Activated CD4-positive, alpha-beta T cell treated with anti-CD3 and anti-CD28 coated beads, Interleukin-2, amount 50 U/mL, for 24 hours (primary cell): ENCODE data around the gene NCSTN.
A peak's percentile ranks its signal among the peaks of the same experiment; 100 is the strongest.

ENCODE experiments used
- DNase-seq, 2 donors: peaks; one replicate each; pipeline ENCODE4 v3.0.0-alpha.2; 2020; ENCODE audit warnings: low read depth in 1 of 2, low spot score in 1 of 2

Gene NCSTN

DNA sequence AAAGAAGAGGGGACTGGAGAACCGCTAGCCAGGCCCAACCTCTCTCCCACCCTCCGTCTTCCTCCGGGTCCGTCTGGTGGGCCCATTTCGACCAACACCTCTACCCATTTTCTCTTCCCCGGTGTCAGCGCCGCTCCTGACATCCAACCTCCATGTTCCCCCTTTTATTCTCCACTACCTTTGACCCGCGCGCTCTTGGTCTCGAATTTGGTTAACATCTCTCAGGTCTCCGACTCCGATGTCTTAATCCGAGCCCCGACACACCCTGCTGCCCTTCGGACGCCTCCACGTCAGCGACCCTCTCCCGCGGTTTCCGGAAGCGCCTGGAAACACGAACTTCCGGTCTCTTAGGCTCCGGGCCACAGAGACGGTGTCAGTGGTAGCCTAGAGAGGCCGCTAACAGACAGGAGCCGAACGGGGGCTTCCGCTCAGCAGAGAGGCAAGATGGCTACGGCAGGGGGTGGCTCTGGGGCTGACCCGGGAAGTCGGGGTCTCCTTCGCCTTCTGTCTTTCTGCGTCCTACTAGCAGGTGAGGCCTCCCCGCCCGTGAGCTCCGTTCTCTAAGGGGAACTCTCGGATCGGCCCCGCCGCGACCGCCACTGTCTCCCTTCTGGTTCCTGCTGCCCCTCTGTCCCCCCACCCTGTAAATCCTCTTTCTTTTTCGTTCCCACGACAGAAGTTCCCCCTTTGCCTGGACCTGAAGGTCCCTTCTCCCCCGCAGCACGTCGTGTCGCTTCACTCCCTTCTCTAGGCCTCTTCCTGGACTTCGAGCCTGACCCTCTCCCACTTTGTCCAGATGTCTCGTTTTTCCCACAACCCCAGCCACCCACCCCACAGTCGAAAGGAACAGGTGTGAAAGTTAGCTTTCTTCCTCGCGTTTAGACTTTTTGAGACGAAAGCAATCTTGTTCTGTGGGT, at the start of gene NCSTN, which contains the start of gene COPA:
Gene NCSTN, plus strand, starts transcription at position 431 of the 917 bp plus-strand sequence. Its CDS starts 14 bp downstream, at position 445.
Gene COPA, minus strand, starts transcription at position 298 of the 917 bp plus-strand sequence. Its CDS starts 80 bp downstream, at position 218.
- peak; percentile 69 to 90 for DNase-seq

DNA sequence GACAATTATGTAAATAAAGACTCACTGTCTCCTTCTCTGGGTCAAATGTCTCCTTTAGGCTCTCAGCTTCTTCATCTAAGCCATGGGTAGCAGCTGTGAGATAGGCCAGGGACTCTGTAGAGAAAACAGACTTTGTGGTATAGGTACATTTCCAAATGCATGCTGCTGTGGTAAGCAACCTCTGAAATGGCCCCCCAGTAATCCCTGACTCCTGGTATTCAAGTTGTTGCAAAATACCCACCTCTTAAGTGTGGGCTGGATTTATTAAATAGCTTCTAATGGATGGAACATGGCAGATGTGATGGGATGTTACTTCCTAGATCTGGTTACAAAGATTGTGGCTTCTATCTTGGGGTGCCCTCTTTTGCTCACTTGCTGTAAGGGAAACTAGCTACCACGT, 47.1 kb upstream of the NCSTN start:
- no peak for DNase-seq

DNA sequence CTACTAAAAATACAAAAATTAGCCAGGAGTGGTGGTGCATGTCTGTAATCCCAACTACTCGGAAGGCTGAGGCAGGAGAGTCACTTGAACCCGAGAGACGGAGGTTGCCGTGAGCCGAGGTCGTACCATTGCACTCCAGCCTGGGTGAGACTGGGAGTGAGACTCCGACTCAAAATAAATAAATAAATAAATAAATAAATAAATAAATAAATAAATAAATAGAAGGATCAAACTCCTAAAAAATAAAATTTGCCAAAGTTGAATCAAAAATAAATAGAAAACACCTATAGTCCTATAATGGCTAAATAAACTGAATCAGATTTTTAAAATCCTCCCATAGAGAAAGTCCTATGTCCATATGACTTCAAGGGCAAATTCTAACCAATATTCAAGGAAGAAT, 43.0 kb upstream of the NCSTN start:
- no peak for DNase-seq

DNA sequence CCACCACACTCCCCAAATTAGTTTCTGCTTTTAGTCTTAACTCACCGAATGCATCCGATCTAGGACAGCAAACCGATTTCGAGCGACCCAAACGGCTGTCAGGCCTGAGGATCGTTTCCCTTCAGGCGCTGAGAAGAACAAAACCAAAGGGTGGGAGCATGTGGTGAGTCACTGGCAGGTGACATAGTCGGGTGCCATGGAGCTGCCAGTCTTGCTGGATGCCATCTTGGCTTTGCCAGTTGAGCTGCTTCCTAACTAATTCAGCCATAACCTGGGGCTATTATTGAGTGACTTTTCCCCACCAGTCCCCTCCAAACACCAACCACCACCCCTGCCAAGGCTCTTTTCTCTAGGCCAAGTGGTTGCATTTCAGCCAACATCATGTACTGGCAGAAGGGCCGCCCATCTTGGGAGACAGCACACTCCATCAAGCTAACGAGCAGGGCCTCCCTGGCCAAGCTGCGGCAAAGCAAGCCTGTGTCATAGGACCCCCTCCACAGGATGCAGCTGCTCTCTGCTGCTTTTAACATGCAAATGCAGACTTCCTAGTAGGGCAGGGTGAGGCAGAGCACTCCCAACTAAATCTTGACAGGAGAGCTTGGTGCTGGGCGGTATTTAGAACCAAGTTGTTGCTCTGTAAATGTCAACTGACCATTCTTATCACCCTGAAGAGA, 35.9 kb upstream of the NCSTN start:
- DNase-seq: no peak

DNA sequence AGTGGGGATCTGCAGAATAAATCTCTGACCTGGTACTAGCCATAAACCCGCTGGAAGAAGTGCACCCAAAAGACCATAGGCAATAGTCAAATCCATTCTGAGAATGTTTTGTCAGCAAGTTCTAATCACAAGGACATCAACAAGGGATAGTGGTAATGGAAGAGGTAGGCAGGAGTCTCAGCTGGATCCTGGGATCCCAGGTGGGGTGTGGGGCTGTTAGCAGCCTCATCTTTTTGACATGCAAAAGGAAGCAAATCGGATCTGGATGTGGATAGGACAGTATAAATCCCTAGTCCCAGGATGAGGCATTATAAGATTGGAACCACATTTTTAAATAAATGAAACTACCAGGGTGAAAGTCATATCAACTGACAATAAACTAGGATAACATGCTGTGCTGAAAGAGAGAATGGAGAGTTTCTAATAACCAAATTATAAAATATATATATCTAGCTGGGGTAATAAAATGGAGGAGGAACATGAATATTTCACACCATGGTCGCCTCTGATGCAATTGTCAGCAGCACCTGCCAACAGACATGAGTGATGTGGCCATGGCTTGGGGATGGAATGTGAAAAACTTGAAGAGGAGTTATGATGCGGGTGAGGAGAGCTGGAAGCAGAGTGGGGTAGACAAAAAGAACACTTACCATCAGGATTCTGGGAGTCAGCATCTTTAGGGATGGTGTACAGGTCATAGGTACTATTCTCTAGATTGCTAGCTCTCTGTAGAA, 34.6 kb upstream of the NCSTN start:
- DNase-seq: no peak

DNA sequence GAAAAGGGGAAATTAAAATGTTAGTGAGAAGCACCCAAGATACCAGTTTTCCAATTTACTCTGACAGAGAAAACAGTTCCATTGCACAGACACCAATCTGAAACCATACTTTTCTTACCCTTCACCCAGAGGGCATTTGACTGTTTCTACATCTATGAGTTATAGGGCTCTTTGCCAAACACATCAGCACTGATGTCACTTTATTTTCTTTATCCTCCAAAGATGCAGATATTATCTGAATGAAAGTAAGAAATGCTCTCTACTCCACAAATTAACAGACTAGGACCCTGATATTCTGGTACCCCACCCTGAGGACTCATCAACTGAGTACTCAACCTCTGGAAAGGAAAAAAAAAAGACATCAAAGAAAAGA, 34.0 kb upstream of the NCSTN start:
- DNase-seq: no peak

DNA sequence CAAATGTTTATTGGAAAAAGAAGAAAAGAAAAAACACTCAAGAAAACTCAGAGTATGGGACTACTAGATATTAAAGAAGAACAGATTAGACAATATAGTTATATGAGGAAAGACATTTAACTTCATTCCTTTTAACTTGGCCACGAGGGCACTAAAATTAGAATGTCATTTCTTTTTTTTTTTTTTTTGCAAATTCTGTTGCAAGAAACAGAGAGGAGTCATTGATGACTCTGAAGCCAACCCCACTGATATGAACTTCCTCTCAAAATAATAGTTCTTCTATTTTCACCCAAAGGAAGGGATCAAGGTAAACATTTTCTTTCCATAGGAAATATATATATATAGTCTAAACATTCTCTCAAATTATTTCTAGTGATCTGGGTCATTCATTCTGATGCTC, 33.6 kb upstream of the NCSTN start:
- no peak for DNase-seq

DNA sequence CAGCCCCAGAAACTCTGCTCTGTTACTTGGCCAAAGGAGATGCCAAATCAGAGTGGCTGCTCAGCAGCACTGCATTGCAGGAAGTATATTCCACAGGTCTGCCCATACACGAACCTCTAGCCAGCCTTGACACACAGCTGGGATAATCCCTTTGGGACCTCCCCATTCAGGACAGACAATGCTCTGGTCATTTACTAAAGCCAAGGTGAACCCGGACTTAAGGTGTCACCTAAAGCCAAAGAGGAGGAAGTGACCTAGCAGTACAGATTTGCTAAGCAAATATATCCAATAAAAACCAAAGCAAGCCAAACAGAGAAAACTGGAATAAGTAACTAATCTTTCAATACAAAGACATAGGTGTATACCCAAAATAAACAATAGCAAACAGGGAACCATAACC, 27.8 kb upstream of the NCSTN start:
- DNase-seq: no peak

DNA sequence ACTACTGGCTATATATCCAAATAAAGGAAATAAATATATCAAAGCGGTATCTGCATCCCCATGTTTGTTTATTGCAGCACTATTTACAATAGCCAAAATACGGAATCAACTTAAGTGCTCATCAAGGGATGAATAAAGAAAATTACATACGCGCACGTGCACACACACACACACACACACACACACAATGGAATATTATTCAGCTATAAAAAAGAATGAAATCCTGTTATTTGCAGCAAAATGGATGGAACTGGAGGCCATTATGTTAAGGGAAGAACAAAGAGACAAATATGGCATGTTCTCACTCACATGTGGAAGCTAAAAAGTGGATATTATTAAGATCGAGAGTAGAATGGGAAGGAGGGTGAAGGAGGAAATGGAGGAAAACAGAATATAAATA, 20.4 kb upstream of the NCSTN start:
- DNase-seq: no peak

DNA sequence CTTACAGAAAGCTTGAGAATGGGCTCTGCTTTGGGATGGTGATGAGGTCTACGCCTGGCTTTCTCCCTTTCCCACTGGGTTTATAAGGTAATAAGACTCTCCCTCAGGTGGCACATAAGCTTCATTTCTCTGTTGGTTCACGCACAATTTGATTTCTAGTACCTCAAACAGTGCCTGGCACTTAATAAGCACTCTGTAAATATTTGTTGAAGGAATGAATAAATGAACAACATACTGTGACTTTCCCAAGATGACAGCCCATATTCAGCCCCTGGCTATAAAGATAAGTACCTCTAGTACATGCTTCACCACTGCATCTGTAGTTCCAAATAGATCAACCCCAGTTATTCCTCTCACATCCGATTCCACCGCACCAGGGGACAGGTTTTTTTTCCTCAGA, 17.9 kb upstream of the NCSTN start:
- DNase-seq: no peak

DNA sequence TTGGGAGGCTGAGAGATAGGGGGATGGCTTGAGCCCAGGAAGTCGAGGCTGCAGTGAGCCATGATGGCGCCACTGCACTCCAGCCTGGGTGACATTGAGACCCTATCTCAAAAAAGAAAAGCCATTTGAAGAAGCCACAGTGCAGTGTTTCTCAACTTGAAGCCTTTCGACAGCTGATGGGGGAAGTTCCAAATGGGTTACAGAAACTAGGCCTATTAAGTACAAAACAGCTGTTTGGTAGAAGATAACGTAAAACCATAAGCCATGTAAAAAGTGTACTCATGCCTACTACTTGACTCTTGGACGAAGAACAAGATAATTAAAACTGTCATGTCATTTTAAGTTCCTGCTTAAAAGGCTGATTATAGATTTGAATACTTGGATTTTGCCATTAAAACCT, 16.8 kb upstream of the NCSTN start:
- no peak for DNase-seq

DNA sequence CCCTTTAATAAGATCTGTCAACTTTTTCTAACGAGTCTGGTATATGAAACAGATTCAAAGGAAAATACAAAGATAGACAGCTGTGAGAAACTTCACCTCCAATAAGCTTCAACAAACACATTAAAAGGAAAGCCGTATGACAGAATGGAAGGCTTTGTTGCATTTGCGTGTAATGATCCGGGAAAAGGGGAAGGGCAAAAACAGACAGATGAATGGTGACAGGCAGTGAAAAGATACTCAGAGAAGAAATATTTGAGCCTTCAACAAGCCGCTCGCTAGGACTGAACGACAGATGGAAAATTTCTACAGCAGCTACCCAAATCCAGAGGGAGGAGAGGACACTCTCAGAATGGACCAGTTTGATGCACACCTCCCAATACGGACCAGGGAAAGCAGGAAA, 15.0 kb upstream of the NCSTN start:
- DNase-seq: no peak

DNA sequence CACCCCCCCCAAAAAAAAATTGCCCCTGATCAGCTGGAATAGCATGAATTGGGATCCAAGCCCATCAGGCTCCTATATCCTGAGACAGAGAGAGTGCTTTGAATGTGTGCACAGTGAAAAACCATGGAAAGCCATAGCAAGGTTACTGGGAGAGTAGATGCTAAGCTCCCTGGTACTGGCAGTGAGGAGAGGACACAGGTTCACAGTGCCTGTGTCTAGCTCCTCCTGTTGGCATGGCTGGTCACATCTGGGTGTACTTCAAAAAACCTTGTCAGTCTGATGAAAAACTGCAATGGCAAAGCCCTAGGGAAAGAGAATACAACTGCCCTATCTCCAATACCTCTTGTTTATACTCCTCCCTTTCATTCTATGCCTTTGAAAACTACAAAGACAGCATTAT, 13.1 kb upstream of the NCSTN start:
- no peak for DNase-seq

DNA sequence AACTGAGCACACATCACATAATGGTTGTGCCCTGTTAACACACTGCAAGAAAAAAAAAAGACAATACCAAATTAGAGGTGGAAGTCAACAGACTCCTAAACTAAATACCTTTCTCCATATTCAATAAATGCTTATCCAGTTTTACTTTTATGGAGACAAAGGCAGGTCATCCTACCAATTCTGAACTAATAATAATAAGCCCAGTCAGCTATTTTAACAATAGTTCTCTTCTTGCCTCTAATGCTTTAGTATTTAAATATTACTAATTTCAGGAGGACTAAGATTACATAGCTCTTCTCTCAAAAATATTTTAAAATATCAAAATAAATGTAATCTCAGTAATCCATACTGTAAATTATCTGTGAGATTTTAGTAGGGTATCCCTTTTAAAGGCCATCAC, 10.7 kb upstream of the NCSTN start:
- DNase-seq: no peak

DNA sequence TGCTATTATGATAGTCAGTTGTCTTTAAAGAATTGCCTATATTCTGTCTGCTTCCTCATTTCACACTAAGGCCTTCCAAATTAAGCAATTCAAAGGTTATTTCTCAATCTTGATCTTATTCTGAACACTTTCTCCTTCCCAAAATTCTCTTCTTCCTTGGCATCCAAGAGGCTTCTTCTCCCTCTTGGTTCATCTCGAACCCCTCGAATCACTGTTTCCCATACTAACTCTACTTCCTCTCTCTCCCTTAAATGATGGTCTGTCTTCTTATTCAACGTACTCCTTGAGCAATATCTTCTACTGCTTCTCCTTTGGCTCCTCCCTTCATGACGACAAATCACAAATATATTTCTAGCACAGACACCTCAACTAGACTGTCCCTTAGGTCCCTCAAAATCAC, 4.6 kb upstream of the NCSTN start:
- no peak for DNase-seq

DNA sequence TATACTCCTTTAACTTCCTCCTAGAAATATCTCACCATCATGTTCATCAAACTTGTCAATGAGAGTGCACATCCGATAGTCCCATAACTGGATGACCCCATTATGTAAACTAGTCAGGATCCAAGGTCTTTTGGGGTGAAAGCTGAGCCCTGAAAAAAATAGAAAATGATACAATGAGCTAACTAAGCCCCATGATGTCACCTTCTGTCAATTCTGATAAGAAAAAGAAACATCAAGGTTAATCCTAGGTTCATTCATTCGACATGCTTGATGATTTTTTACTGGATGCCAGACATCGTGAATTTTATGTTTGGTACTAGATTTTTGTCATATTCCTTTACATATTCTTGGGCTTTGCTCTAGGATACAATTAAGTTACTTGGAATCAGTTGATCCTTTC, 3.0 kb upstream of the NCSTN start:
- DNase-seq: no peak

DNA sequence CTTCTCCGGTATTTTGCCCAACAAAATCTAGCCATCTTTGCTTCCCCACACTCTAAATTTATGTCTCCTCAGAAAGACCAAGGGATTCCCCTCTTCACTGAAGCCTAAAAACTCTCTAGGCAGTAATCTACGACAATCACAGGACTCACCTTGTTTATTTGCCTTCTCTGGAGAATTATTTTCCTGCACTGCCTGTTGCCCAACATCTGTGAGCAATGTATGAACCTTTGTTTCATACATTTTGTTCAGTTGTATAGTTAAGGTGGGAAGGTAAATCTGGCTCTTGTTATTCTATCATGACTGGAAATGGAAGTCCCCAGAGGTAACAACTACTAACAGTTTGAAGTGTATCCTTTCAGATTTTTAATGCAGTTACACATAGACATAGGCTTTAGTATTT, 2.3 kb upstream of the NCSTN start:
- no peak for DNase-seq

DNA sequence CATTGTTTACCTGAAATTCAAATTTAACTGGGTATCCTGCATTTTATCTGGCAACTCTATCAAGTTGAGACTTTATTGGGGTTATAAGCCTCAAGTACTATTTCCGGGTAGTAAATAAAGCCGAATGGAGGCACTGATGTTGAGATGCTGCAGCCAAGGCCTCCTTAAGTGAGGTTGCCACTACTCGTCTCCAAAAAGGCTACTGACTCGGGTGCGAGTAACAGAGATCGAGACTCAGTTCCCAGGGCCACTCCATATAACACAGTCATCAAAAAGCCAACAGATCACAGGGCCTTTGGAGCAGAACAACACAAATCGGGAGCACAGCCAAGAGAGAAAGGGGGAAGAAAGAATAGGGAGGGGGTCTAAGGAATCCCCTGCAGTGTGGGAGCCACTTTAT, 657 bp upstream of the NCSTN start:
- DNase-seq: no peak

DNA sequence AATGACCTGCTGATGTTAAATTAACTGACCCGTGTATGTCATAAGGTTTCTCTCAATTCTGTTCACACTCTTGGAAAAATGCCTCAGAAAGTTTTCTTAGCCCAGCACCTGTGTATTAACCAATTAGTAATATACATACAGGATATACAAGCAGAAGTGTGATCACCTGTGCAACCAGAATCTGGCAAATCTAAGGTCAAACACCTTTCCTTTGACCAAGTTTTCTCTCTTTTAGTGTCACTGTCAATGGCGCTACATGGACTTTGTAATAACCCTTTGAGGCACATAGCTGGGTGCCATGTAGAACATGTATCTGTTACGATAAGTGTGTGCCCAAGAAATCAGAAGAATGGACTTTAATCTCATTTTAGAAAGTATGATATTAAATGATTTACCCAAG, 1.1 kb downstream of the NCSTN start:
- DNase-seq: no peak

DNA sequence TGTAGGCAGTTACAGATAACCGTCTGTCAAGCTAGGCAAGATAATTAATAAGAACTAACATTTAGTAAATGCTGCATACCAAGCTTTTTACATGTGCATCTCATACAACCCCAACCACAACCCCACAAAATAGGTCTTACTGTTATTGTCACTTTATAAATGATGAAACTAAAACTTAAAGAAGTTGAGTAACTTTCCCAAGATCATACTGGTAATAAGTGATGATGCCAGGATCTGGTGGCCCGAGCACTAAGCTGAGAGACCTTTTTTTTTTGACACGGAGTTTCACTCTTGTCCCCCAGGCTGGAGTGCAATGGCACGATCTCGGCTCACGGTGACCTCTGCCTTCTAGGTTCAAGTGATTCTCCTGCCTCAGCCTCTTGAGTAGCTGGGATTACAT, 1.8 kb downstream of the NCSTN start:
- no peak for DNase-seq

DNA sequence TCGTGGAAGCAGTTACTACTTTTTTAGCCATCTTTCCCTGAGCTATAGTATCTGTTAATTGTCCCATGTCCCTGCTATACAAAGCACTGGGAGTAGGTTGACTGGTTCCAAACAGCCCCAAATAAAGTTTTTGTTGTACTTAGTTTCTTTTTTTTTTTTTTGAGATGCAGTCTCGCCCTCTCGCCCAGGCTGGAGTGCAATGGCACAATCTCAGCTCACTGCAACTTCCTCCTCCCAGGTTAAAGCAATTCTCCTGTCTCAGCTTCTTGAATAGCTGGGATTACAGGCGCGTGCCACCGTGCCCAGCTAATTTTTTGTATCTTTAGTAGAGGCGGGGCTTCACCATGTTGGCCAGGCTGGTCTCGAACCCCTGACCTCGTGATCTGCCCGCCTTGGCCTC, 3.3 kb downstream of the NCSTN start:
- DNase-seq: no peak

DNA sequence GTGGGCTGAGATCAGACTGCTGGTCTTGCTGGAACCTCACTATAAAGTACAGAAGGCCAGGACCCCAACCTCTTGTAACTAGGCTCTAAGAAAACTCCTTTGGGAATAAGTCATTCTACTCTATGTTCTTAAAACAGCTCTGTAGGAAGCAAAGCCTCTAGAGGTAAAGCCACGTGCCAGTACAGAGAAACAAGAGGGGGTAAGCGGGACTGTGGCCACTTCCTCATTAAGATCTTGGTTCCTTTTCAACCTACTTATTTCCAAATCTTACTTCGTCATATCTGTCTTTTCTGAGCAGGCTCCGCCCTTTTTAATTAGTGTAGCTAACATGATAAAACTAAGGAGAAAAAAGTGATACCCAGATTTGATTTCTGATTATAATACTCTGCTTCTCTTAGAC, 3.8 kb downstream of the NCSTN start:
- DNase-seq: no peak
